Cortex of kidney (tissue), 1 donor: ENCODE data around the gene TMEM269.

Source experiments
- DNase-seq: peaks from one replicate; lab custom pipeline; 2025; lab: John Stamatoyannopoulos, UW

The TMEM269 gene

DNA sequence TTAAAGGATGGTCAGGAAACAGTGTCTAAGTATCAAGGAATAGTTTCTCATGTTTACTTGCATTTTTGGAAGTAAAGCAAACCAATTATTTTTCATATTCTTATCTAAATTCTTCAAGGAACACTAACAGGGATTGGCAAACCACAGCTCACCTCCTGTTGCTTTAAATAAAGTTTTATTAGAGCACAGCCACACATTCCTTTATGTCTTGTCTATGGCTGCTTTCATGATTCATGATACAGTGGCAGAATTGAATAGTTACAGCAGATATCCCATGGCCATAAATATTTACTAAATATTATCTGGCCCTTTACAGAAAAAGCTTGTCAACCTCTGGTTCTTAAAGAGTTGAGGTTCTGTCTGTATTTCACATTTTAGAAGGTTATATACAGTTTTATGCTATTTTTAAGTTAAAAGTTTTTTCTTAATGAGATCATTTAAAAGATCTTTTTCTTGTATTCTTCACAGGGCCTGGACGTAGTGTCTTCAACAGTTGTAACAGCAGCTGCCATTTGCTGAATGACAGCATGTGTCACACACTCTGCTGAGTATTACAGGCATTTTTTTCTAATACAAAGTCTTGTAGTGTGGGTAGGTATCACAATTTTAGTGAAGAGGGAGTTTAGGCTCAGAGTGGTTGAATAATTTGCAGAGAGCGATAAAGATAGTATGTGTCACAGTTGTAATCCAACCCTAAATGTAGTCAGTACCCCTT, 64.2 kb downstream of the TMEM269 start:
- no peak for DNase-seq

DNA sequence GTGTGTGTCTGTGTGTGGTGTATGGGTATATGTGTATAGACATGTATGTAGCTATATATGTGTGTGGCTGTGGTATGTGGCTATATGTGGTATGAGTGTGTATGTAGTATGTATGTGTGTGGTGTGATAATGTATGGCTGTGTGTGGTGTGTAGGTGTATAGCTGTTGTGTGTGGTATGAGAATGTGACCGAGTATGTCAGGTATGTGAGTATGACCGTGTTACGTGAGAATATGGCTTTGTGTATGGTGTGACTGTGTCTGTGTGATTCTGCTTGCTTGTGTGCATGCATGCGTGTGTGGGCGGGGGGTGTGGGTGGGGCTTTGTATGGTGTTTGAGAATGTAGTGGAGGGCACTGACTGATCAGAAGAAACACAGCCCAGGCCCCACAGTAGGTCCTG, 65.2 kb downstream of the TMEM269 start:
- DNase-seq = no peak
